DND-41 (cell line): ENCODE measurements around the gene FOCAD.

Experiments used
- EZH2 ChIP-seq: IDR thresholded peaks from 3 replicates; pipeline ENCODE4 v1.6.1; 2012; ENCODE audit warnings: borderline replicate concordance, low read depth, mild to moderate bottlenecking, moderate library complexity, low read length, inconsistent platforms; ENCODE audit not compliant: severe bottlenecking
- TF ChIP-seq, protein P1 (sequence below): IDR thresholded peaks from 2 replicates; pipeline ENCODE4 v1.5.1; 2012; ENCODE audit warnings: borderline replicate concordance, low read length, moderate library complexity, mild to moderate bottlenecking; ENCODE audit not compliant: poor library complexity, severe bottlenecking; ENCODE audit errors: extremely low read depth

DNA sequence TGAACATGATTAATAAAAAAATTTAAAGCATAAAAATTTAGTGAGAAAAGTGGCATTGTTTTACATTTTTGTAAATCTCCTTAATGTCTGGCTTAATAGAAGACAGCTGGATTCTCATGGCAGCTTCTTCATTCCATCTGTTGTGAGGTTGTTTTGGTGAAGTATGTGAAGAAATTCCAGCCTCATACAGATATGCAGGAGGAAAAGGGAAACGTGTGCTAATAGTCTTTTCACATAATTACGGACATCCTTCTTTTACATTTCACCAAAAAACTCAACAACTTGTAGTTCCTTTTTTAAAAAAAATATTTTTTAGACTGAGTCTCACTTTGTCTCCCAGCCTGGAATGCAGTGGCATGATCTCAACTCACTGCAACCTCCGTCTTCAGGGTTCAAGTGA lies 300.4 kb downstream of the FOCAD start:
- TF ChIP-seq, protein P1, sequence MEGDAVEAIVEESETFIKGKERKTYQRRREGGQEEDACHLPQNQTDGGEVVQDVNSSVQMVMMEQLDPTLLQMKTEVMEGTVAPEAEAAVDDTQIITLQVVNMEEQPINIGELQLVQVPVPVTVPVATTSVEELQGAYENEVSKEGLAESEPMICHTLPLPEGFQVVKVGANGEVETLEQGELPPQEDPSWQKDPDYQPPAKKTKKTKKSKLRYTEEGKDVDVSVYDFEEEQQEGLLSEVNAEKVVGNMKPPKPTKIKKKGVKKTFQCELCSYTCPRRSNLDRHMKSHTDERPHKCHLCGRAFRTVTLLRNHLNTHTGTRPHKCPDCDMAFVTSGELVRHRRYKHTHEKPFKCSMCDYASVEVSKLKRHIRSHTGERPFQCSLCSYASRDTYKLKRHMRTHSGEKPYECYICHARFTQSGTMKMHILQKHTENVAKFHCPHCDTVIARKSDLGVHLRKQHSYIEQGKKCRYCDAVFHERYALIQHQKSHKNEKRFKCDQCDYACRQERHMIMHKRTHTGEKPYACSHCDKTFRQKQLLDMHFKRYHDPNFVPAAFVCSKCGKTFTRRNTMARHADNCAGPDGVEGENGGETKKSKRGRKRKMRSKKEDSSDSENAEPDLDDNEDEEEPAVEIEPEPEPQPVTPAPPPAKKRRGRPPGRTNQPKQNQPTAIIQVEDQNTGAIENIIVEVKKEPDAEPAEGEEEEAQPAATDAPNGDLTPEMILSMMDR = no peak
- TF ChIP-seq EZH2 = no peak
